Neural cell (in vitro differentiated cells): Measurements from ENCODE around the gene SREBF1.

Experiments
- EP300 ChIP-seq: fragments of 450-650 bp; conservative IDR thresholded peaks from 2 replicates; pipeline ENCODE4 v1.6.1; 2014; ENCODE audit warnings: antibody characterized with exemption, mild to moderate bottlenecking, moderate library complexity; ENCODE audit not compliant: poor library complexity, severe bottlenecking
- EZH2 ChIP-seq: fragments of 200-600, 300-800 bp; shearing (Covaris generic), sonication (generic); IDR thresholded peaks from 2 replicates; pipeline ENCODE4 v1.6.1; 2014; ENCODE audit warnings: antibody characterized with exemption, low read length, borderline replicate concordance, mild to moderate bottlenecking; ENCODE audit not compliant: insufficient read depth, poor library complexity, severe bottlenecking
- POLR2AphosphoS5 ChIP-seq: IDR thresholded peaks from 2 replicates; pipeline ENCODE4 v1.6.1; 2012
- RAD21 ChIP-seq: fragments of 450-650 bp; conservative IDR thresholded peaks from 2 replicates; pipeline ENCODE4 v1.6.1; 2014; ENCODE audit warnings: antibody characterized with exemption, mild to moderate bottlenecking, moderate library complexity
- TF ChIP-seq, protein P1 (sequence below): fragments of 450-650 bp; IDR thresholded peaks from 2 replicates; pipeline ENCODE4 v1.5.1; 2014; ENCODE audit warnings: antibody characterized with exemption, mild to moderate bottlenecking, moderate library complexity; ENCODE audit not compliant: poor library complexity, severe bottlenecking
- TF ChIP-seq, protein P2 (sequence below): IDR thresholded peaks from 2 replicates; pipeline ENCODE4 v1.6.1; 2012; ENCODE audit warnings: borderline replicate concordance

DNA sequence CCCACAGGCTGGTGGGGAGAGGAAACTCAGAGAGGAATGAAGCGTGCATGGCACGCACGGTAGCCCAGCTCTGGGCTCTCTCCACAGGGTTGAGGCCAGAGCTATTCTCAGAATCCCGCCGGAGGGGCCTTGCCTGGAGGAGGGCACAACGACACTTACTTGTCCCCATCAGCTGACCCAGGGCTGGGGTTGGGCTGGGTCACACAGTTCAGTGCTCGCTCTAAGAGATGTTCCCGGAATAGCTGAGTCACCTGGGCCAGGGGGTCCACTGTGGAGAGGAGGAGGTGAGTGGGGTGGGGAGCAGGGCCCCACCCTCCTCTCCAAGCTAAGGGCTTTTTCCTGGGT is 21.8 kb downstream of the SREBF1 start:
- TF ChIP-seq, protein P1, sequence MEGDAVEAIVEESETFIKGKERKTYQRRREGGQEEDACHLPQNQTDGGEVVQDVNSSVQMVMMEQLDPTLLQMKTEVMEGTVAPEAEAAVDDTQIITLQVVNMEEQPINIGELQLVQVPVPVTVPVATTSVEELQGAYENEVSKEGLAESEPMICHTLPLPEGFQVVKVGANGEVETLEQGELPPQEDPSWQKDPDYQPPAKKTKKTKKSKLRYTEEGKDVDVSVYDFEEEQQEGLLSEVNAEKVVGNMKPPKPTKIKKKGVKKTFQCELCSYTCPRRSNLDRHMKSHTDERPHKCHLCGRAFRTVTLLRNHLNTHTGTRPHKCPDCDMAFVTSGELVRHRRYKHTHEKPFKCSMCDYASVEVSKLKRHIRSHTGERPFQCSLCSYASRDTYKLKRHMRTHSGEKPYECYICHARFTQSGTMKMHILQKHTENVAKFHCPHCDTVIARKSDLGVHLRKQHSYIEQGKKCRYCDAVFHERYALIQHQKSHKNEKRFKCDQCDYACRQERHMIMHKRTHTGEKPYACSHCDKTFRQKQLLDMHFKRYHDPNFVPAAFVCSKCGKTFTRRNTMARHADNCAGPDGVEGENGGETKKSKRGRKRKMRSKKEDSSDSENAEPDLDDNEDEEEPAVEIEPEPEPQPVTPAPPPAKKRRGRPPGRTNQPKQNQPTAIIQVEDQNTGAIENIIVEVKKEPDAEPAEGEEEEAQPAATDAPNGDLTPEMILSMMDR: no peak
- no peak for TF ChIP-seq RAD21
- no peak for TF ChIP-seq EP300
- TF ChIP-seq, protein P2, sequence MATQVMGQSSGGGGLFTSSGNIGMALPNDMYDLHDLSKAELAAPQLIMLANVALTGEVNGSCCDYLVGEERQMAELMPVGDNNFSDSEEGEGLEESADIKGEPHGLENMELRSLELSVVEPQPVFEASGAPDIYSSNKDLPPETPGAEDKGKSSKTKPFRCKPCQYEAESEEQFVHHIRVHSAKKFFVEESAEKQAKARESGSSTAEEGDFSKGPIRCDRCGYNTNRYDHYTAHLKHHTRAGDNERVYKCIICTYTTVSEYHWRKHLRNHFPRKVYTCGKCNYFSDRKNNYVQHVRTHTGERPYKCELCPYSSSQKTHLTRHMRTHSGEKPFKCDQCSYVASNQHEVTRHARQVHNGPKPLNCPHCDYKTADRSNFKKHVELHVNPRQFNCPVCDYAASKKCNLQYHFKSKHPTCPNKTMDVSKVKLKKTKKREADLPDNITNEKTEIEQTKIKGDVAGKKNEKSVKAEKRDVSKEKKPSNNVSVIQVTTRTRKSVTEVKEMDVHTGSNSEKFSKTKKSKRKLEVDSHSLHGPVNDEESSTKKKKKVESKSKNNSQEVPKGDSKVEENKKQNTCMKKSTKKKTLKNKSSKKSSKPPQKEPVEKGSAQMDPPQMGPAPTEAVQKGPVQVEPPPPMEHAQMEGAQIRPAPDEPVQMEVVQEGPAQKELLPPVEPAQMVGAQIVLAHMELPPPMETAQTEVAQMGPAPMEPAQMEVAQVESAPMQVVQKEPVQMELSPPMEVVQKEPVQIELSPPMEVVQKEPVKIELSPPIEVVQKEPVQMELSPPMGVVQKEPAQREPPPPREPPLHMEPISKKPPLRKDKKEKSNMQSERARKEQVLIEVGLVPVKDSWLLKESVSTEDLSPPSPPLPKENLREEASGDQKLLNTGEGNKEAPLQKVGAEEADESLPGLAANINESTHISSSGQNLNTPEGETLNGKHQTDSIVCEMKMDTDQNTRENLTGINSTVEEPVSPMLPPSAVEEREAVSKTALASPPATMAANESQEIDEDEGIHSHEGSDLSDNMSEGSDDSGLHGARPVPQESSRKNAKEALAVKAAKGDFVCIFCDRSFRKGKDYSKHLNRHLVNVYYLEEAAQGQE: no peak
- TF ChIP-seq EZH2: no peak
- no peak for TF ChIP-seq POLR2AphosphoS5
